ENCODE results near the gene SLC9A9.

SLC9A9 gene

GRCh38 chr3:143573610-143574303 is 274.5 kb downstream of the SLC9A9 start:
- no peaks in the 10 kb centered on the region for H3K27me3 ChIP-seq (replicated peaks; ENCODE audit: insufficient read depth, low read length)
- no peaks in the 10 kb centered on the region for H3K9me3 ChIP-seq (replicated peaks; ENCODE audit: insufficient read depth, low read length)
- H3K9ac ChIP-seq (ENCODE audit: low read length) = no peak overlapping the region
- H3F3A ChIP-seq (ENCODE audit: insufficient read depth, low read length) = no peaks in the 10 kb centered on the region
- H3K79me2 ChIP-seq (ENCODE audit: low read length) = no peaks in the 10 kb centered on the region
- H3K4me3 ChIP-seq (ENCODE audit: low read length) = no peak overlapping the region
- no peak for DNase-seq
- no peaks in the 10 kb centered on the region for H3K4me1 ChIP-seq (ENCODE audit: low read length)
- no peak overlapping the region for H2AFZ ChIP-seq (ENCODE audit: low read length)
- TF ChIP-seq EZH2phosphoT487 (IDR thresholded peaks at IDR 0.05; ENCODE audit: low read length) (no peak), CTCF (IDR thresholded peaks at IDR 0.05; ENCODE audit: low read length) (no peak), EZH2 (optimal IDR thresholded peaks at IDR 0.05; ENCODE audit: low read depth, low read length) (no peak)
- no peaks in the 10 kb centered on the region for H3K9me2 ChIP-seq (replicated peaks; ENCODE audit: insufficient read depth, low read length)
- H3K36me3 ChIP-seq (replicated peaks; ENCODE audit: insufficient read depth, low read length) = no peaks in the 10 kb centered on the region
- H3K27ac ChIP-seq (ENCODE audit: low read length) = no peak overlapping the region
- no peaks in the 10 kb centered on the region for H4K20me1 ChIP-seq (ENCODE audit: insufficient read depth, low read length)
- H3K4me2 ChIP-seq (ENCODE audit: low read depth, low read length) = no peak overlapping the region

GRCh38 chr3:143571548-143571947 is 276.7 kb downstream of the SLC9A9 start:
- H3K36me3 ChIP-seq (replicated peaks; ENCODE audit: insufficient read depth, low read length) = no peaks in the 10 kb centered on the region
- H3K9me2 ChIP-seq (replicated peaks; ENCODE audit: insufficient read depth, low read length) = no peaks in the 10 kb centered on the region
- H3K27me3 ChIP-seq (replicated peaks; ENCODE audit: insufficient read depth, low read length) = no peaks in the 10 kb centered on the region
- H3K79me2 ChIP-seq (ENCODE audit: low read length) = no peaks in the 10 kb centered on the region
- H3K9ac ChIP-seq (ENCODE audit: low read length) = no peak overlapping the region
- H4K20me1 ChIP-seq (ENCODE audit: insufficient read depth, low read length) = no peaks in the 10 kb centered on the region
- no peak overlapping the region for H2AFZ ChIP-seq (ENCODE audit: low read length)
- no peaks in the 10 kb centered on the region for H3K9me3 ChIP-seq (replicated peaks; ENCODE audit: insufficient read depth, low read length)
- H3K27ac ChIP-seq (ENCODE audit: low read length) = no peak overlapping the region
- DNase-seq = no peak
- H3F3A ChIP-seq (ENCODE audit: insufficient read depth, low read length) = no peaks in the 10 kb centered on the region
- TF ChIP-seq EZH2 (optimal IDR thresholded peaks at IDR 0.05; ENCODE audit: low read depth, low read length) (no peak), CTCF (IDR thresholded peaks at IDR 0.05; ENCODE audit: low read length) (no peak), EZH2phosphoT487 (IDR thresholded peaks at IDR 0.05; ENCODE audit: low read length) (no peak)
- no peaks in the 10 kb centered on the region for H3K4me1 ChIP-seq (ENCODE audit: low read length)
- no peak overlapping the region for H3K4me3 ChIP-seq (ENCODE audit: low read length)
- no peak overlapping the region for H3K4me2 ChIP-seq (ENCODE audit: low read depth, low read length)

GRCh38 chr3:143567823-143568222 is 280.4 kb downstream of the SLC9A9 start:
- Histone ChIP-seq H3K27me3 (replicated peaks; ENCODE audit: insufficient read depth, low read length) (no peaks in the 10 kb centered on the region), H3K9ac (ENCODE audit: low read length) (no peak overlapping the region), H3K4me2 (ENCODE audit: low read depth, low read length) (no peak overlapping the region), H3K4me3 (ENCODE audit: low read length) (no peak overlapping the region), H4K20me1 (ENCODE audit: insufficient read depth, low read length) (no peaks in the 10 kb centered on the region), H3K9me2 (replicated peaks; ENCODE audit: insufficient read depth, low read length) (no peaks in the 10 kb centered on the region), H3K36me3 (replicated peaks; ENCODE audit: insufficient read depth, low read length) (no peaks in the 10 kb centered on the region), H3K9me3 (replicated peaks; ENCODE audit: insufficient read depth, low read length) (no peaks in the 10 kb centered on the region), H2AFZ (ENCODE audit: low read length) (no peak overlapping the region), H3K79me2 (ENCODE audit: low read length) (no peaks in the 10 kb centered on the region), H3F3A (ENCODE audit: insufficient read depth, low read length) (no peaks in the 10 kb centered on the region), H3K27ac (ENCODE audit: low read length) (no peak overlapping the region), H3K4me1 (ENCODE audit: low read length) (no peaks in the 10 kb centered on the region)
- DNase-seq = no peak
- TF ChIP-seq EZH2 (optimal IDR thresholded peaks at IDR 0.05; ENCODE audit: low read depth, low read length) = no peak
- TF ChIP-seq CTCF (IDR thresholded peaks at IDR 0.05; ENCODE audit: low read length) = no peak
- TF ChIP-seq EZH2phosphoT487 (IDR thresholded peaks at IDR 0.05; ENCODE audit: low read length) = no peak
